Sigmoid colon (tissue), 7 donors: ENCODE data around the gene SCN2A. TPM values are rescaled to one million over a fixed set of nuclear protein-coding genes. Genes with fewer than 3 reads are reported as not detected.

ENCODE experiments used
- DNase-seq: peaks from one replicate; pipeline ENCODE4 v3.0.0-alpha.2; 2019
- H3K27ac ChIP-seq, 4 donors: fragments of 200-600 bp; sonication (generic); one replicate each; pipeline ENCODE4 v1.5.1; 2016 to 2019; ENCODE audit warnings: mild to moderate bottlenecking in 1 of 4
- H3K27me3 ChIP-seq, 3 donors: fragments of 200-600 bp; sonication (generic); one replicate each; pipeline ENCODE4 v1.5.1; 2019; ENCODE audit warnings: mild to moderate bottlenecking in 1 of 3
- H3K36me3 ChIP-seq, 4 donors: fragments of 200-600 bp; sonication (generic); one replicate each; pipeline ENCODE4 v1.5.1; 2016 to 2019
- H3K4me1 ChIP-seq, 4 donors: fragments of 200-600 bp; sonication (generic); one replicate each; pipeline ENCODE4 v1.5.1; 2017 to 2019
- H3K4me3 ChIP-seq, 4 donors: fragments of 200-600 bp; sonication (generic); one replicate each; pipeline ENCODE4 v1.5.1; 2017 to 2019; ENCODE audit warnings: mild to moderate bottlenecking in 2 of 4, moderate library complexity in 1 of 4
- H3K9me3 ChIP-seq, 4 donors: fragments of 200-600 bp in 3 of 4; sonication (generic) in 3 of 4; one replicate each; pipeline versions ENCODE4 v1.5.1 to v1.6.1; 2013 to 2019
- CTCF ChIP-seq, 4 experiments: fragments of 450-650 bp in 3 of 4; fragments of 200-600 bp in 1 of 4; IDR thresholded peaks; one replicate each; pipeline ENCODE4 v1.5.1; 2016 to 2019; ENCODE audit warnings: antibody characterized with exemption in 4 of 4, mild to moderate bottlenecking in 3 of 4, moderate library complexity in 2 of 4
- EP300 ChIP-seq, 4 donors: sonication (generic); formaldehyde crosslinking; IDR thresholded peaks; one replicate each; pipeline ENCODE4 v1.6.1; 2017; ENCODE audit warnings: antibody characterized with exemption in 4 of 4
- POLR2A ChIP-seq, 2 donors: fragments of 450-650 bp; IDR thresholded peaks; one replicate each; pipeline ENCODE4 v1.6.1; 2016; ENCODE audit warnings: antibody characterized with exemption in 2 of 2, mild to moderate bottlenecking in 2 of 2, moderate library complexity in 2 of 2
- POLR2AphosphoS5 ChIP-seq, 4 donors: sonication (generic); formaldehyde crosslinking; IDR thresholded peaks; one replicate each; pipeline ENCODE4 v1.6.1; 2017; ENCODE audit warnings: antibody characterized with exemption in 4 of 4
- WGBS, 2 donors: extraction: QIAGEN DNeasy Blood & Tissue Kit; methylation state at CpG; one replicate each; pipeline ENCODE4 v1.1.7; 2013; 5-methylcytosine and 5-hydroxymethylcytosine counted together
- intact Hi-C: fragments of 100-400 bp; cut with DNase I; formaldehyde crosslinking; loops from one replicate; pipeline ENCODE4 v1.15.1; 2023
- polyA plus RNA-seq, 3 donors: library from polyadenylated mRNA; stranded (reverse); fragments of 200-250 nt; gene quantifications; one replicate each; pipeline ENCODE4 v1.2.3, GENCODE V29; 2013
- total RNA-seq, 4 donors: library from RNA; depleted of rRNA; stranded (reverse); fragments of >200 nt; gene quantifications; one replicate each; pipeline ENCODE4 v1.1.0, GENCODE V29; 2016
- donor health status: healthy with polysubstance abuse.
- donor health status: Bipolar disorder and iron deficiency.
- donor health status: healthy.

Gene SCN2A
- total and polyA plus RNA-seq, 7 donors, result under 0.01 to 1.1 (median 0.58) TPM; not detected in 1

GRCh38 chr2:165423081-165423480 lies 183.9 kb downstream of the SCN2A start:
- H3K36me3 ChIP-seq, result no peaks in the 10 kb centered on the region
- intact Hi-C loops, result no loop called here
- DNase-seq, result no peak
- 90 to 92% methylated on average over 3 of the region's 3 CpGs for WGBS, 2 donors
- TF ChIP-seq CTCF (IDR thresholded peaks at IDR 0.05) (no peak), POLR2AphosphoS5 (IDR thresholded peaks at IDR 0.05) (no peak), EP300 (IDR thresholded peaks at IDR 0.05) (no peak), POLR2A (IDR thresholded peaks at IDR 0.05) (no peak)
- H3K27ac ChIP-seq, result no peak overlapping the region
- H3K27me3 ChIP-seq, result no peaks in the 10 kb centered on the region
- peaks cover 0 to 3% (median 0%) of the 10 kb centered on the region in 4 donors for H3K9me3 ChIP-seq
- H3K4me1 ChIP-seq, result no peaks in the 10 kb centered on the region
- H3K4me3 ChIP-seq, result no peak overlapping the region

GRCh38 chr2:165425556-165425955 lies 186.3 kb downstream of the SCN2A start:
- no peak overlapping the region for H3K27ac ChIP-seq
- H3K4me1 ChIP-seq, result no peaks in the 10 kb centered on the region
- H3K36me3 ChIP-seq, result no peaks in the 10 kb centered on the region
- no peak overlapping the region for H3K4me3 ChIP-seq
- no peaks in the 10 kb centered on the region for H3K27me3 ChIP-seq
- no peak for TF ChIP-seq CTCF (IDR thresholded peaks at IDR 0.05)
- DNase-seq, result no peak
- intact Hi-C loops, result no loop called here
- H3K9me3 ChIP-seq, result peaks cover 0 to 3% (median 0%) of the 10 kb centered on the region in 4 donors
- 73 to 86% methylated on average over 2 of the region's 2 CpGs for WGBS, 2 donors

GRCh38 chr2:165427686-165428085 lies 188.5 kb downstream of the SCN2A start:
- no peak for TF ChIP-seq POLR2A (IDR thresholded peaks at IDR 0.05)
- no peak for TF ChIP-seq CTCF (IDR thresholded peaks at IDR 0.05)
- no peak for TF ChIP-seq EP300 (IDR thresholded peaks at IDR 0.05)
- TF ChIP-seq POLR2AphosphoS5 (IDR thresholded peaks at IDR 0.05), result no peak
- H3K27ac ChIP-seq, result no peak overlapping the region
- no peaks in the 10 kb centered on the region for H3K36me3 ChIP-seq
- H3K9me3 ChIP-seq, result peaks cover 0 to 3% (median 0%) of the 10 kb centered on the region in 4 donors
- DNase-seq, result no peak
- 88 to 90% methylated on average over 4 of the region's 4 CpGs for WGBS, 2 donors
- no peak overlapping the region for H3K4me3 ChIP-seq
- H3K4me1 ChIP-seq, result no peaks in the 10 kb centered on the region
- no peaks in the 10 kb centered on the region for H3K27me3 ChIP-seq
- intact Hi-C loops, result no loop called here

- H3K4me3 ChIP-seq, result no peak overlapping the region
- no peak for DNase-seq
- no peak for TF ChIP-seq POLR2A (IDR thresholded peaks at IDR 0.05)
- TF ChIP-seq POLR2AphosphoS5 (IDR thresholded peaks at IDR 0.05), result no peak
- no peak for TF ChIP-seq EP300 (IDR thresholded peaks at IDR 0.05)
- no peak for TF ChIP-seq CTCF (IDR thresholded peaks at IDR 0.05)
- no peaks in the 10 kb centered on the region for H3K36me3 ChIP-seq
- no peaks in the 10 kb centered on the region for H3K4me1 ChIP-seq
- H3K27ac ChIP-seq, result no peak overlapping the region
- no peaks in the 10 kb centered on the region for H3K27me3 ChIP-seq
- intact Hi-C loops, result no loop called here
- 60 to 83% methylated on average over 1 of the region's 1 CpG for WGBS, 2 donors
- H3K9me3 ChIP-seq, result no peaks in the 10 kb centered on the region
Observed at GRCh38 chr2:165428926-165429325, 189.7 kb downstream of the SCN2A start.

GRCh38 chr2:165431014-165431413 lies 191.8 kb downstream of the SCN2A start:
- DNase-seq, result no peak
- no peak overlapping the region for H3K27ac ChIP-seq
- H3K9me3 ChIP-seq, result no peaks in the 10 kb centered on the region
- H3K27me3 ChIP-seq, result peaks cover 0 to 3% (median 0%) of the 10 kb centered on the region in 3 donors
- no peaks in the 10 kb centered on the region for H3K36me3 ChIP-seq
- no peaks in the 10 kb centered on the region for H3K4me1 ChIP-seq
- H3K4me3 ChIP-seq, result no peak overlapping the region
- TF ChIP-seq POLR2AphosphoS5 (IDR thresholded peaks at IDR 0.05), result no peak
- no peak for TF ChIP-seq POLR2A (IDR thresholded peaks at IDR 0.05)
- no peak for TF ChIP-seq CTCF (IDR thresholded peaks at IDR 0.05)
- no peak for TF ChIP-seq EP300 (IDR thresholded peaks at IDR 0.05)
- intact Hi-C loops, result no loop called here
